ENCODE data around the gene PHACTR3.

PHACTR3 gene

GRCh38 chr20:59810449-59811187, 206.3 kb downstream of the PHACTR3 start:
- no peak for DNase-seq (ENCODE audit: low spot score in 2 of 2)
- Mint-ChIP-seq H3K27ac (no peak overlapping the region), H3K4me3 (no peak overlapping the region), H3K27me3 (no peaks in the 10 kb centered on the region), H3K4me1 (no peaks in the 10 kb centered on the region), H3K36me3 (no peaks in the 10 kb centered on the region), H3K9me3 (no peaks in the 10 kb centered on the region)
- ATAC-seq (ENCODE audit: low read depth), result no peak

GRCh38 chr20:59811681-59812171, 207.4 kb downstream of the PHACTR3 start:
- no peaks in the 10 kb centered on the region for H3K36me3 Mint-ChIP-seq

GRCh38 chr20:59812286-59813125, 208.2 kb downstream of the PHACTR3 start:
- Mint-ChIP-seq H3K9me3 (no peaks in the 10 kb centered on the region), H3K4me3 (no peak overlapping the region), H3K27ac (no peak overlapping the region), H3K36me3 (no peaks in the 10 kb centered on the region), H3K27me3 (peaks cover 3% of the 10 kb centered on the region), H3K4me1 (no peaks in the 10 kb centered on the region)
- no peak for ATAC-seq (ENCODE audit: low read depth)
- no peak for DNase-seq (ENCODE audit: low spot score in 2 of 2)

More at GRCh38 chr20:59811681-59812171, 207.4 kb downstream of the PHACTR3 start:
- peaks cover 2% of the 10 kb centered on the region for H3K27me3 Mint-ChIP-seq
- no peaks in the 10 kb centered on the region for H3K9me3 Mint-ChIP-seq
- no peak overlapping the region for H3K27ac Mint-ChIP-seq
- ATAC-seq (ENCODE audit: low read depth) (no peak), DNase-seq (ENCODE audit: low spot score in 2 of 2) (no peak)
- H3K4me3 Mint-ChIP-seq, result no peak overlapping the region
- no peaks in the 10 kb centered on the region for H3K4me1 Mint-ChIP-seq

GRCh38 chr20:59813126-59813947, 209.0 kb downstream of the PHACTR3 start:
- H3K27me3 Mint-ChIP-seq, result peaks cover 3% of the 10 kb centered on the region
- no peaks in the 10 kb centered on the region for H3K9me3 Mint-ChIP-seq
- H3K36me3 Mint-ChIP-seq, result no peaks in the 10 kb centered on the region
- no peak overlapping the region for H3K4me3 Mint-ChIP-seq
- no peak overlapping the region for H3K27ac Mint-ChIP-seq
- no peaks in the 10 kb centered on the region for H3K4me1 Mint-ChIP-seq
- DNase-seq (ENCODE audit: low spot score in 2 of 2) (no peak), ATAC-seq (ENCODE audit: low read depth) (no peak)

GRCh38 chr20:59813948-59814839, 209.9 kb downstream of the PHACTR3 start:
- Mint-ChIP-seq H3K27me3 (peaks cover 5% of the 10 kb centered on the region), H3K36me3 (no peaks in the 10 kb centered on the region), H3K9me3 (no peaks in the 10 kb centered on the region), H3K27ac (no peak overlapping the region), H3K4me1 (no peaks in the 10 kb centered on the region), H3K4me3 (no peak overlapping the region)
- no peak for ATAC-seq (ENCODE audit: low read depth)
- no peak for DNase-seq (ENCODE audit: low spot score in 2 of 2)

- no peaks in the 10 kb centered on the region for H3K9me3 Mint-ChIP-seq
- no peaks in the 10 kb centered on the region for H3K36me3 Mint-ChIP-seq
- peaks cover 5% of the 10 kb centered on the region for H3K27me3 Mint-ChIP-seq
- no peak overlapping the region for H3K4me3 Mint-ChIP-seq
- DNase-seq (ENCODE audit: low spot score in 2 of 2) (no peak), ATAC-seq (ENCODE audit: low read depth) (no peak)
- H3K4me1 Mint-ChIP-seq, result no peaks in the 10 kb centered on the region
- no peak overlapping the region for H3K27ac Mint-ChIP-seq
These were observed 210.6 kb downstream of the PHACTR3 start for GRCh38 chr20:59814840-59815340.

GRCh38 chr20:59816146-59816738, 211.9 kb downstream of the PHACTR3 start:
- no peak overlapping the region for H3K27ac Mint-ChIP-seq
- H3K4me1 Mint-ChIP-seq, result no peaks in the 10 kb centered on the region
- H3K4me3 Mint-ChIP-seq, result no peak overlapping the region
- H3K27me3 Mint-ChIP-seq, result peaks cover 5% of the 10 kb centered on the region
- no peaks in the 10 kb centered on the region for H3K9me3 Mint-ChIP-seq
- no peaks in the 10 kb centered on the region for H3K36me3 Mint-ChIP-seq
- no peak for ATAC-seq (ENCODE audit: low read depth)
- no peak for DNase-seq (ENCODE audit: low spot score in 2 of 2)

- Mint-ChIP-seq H3K27ac (no peak overlapping the region), H3K36me3 (no peaks in the 10 kb centered on the region), H3K27me3 (peaks cover 5% of the 10 kb centered on the region), H3K4me3 (no peak overlapping the region), H3K4me1 (no peaks in the 10 kb centered on the region), H3K9me3 (no peaks in the 10 kb centered on the region)
- DNase-seq (ENCODE audit: low spot score in 2 of 2) (no peak), ATAC-seq (ENCODE audit: low read depth) (no peak)
These were observed 213.1 kb downstream of the PHACTR3 start for GRCh38 chr20:59817406-59817805.

- DNase-seq (ENCODE audit: low spot score in 2 of 2) (no peak), ATAC-seq (ENCODE audit: low read depth) (no peak)
- peaks cover 5% of the 10 kb centered on the region for H3K27me3 Mint-ChIP-seq
- no peaks in the 10 kb centered on the region for H3K4me1 Mint-ChIP-seq
- H3K36me3 Mint-ChIP-seq, result no peaks in the 10 kb centered on the region
- H3K4me3 Mint-ChIP-seq, result no peak overlapping the region
- H3K9me3 Mint-ChIP-seq, result no peaks in the 10 kb centered on the region
- H3K27ac Mint-ChIP-seq, result no peak overlapping the region
These were observed 213.7 kb downstream of the PHACTR3 start for GRCh38 chr20:59817846-59818615.

- Mint-ChIP-seq H3K4me1 (no peaks in the 10 kb centered on the region), H3K27ac (no peak overlapping the region), H3K4me3 (no peak overlapping the region), H3K36me3 (no peaks in the 10 kb centered on the region), H3K27me3 (peaks cover 5% of the 10 kb centered on the region), H3K9me3 (no peaks in the 10 kb centered on the region)
- ATAC-seq (ENCODE audit: low read depth), result no peak
- DNase-seq (ENCODE audit: low spot score in 2 of 2), result no peak
These were observed 214.6 kb downstream of the PHACTR3 start for GRCh38 chr20:59818911-59819310.

GRCh38 chr20:59819496-59820203, 215.3 kb downstream of the PHACTR3 start:
- Mint-ChIP-seq H3K4me1 (no peaks in the 10 kb centered on the region), H3K27me3 (peaks cover 5% of the 10 kb centered on the region), H3K36me3 (no peaks in the 10 kb centered on the region), H3K4me3 (no peak overlapping the region), H3K9me3 (no peaks in the 10 kb centered on the region), H3K27ac (no peak overlapping the region)
- DNase-seq (ENCODE audit: low spot score in 2 of 2), result no peak
- ATAC-seq (ENCODE audit: low read depth), result no peak

Measured in memory B cell (primary cell).